Activated naive CD8-positive, alpha-beta T cell treated with anti-CD3 and anti-CD28 coated beads, Interleukin-2, amount 50 U/mL, for 16 hours (primary cell): ENCODE measurements around the gene CAPN1.
"Not testable (repeated sequence)": the region's sequence is repeated elsewhere in the genome, so short reads cannot be mapped to it uniquely, and the experiment has no call there.

ENCODE experiments used
- DNase-seq: peaks from one replicate; pipeline ENCODE4 v3.0.0-alpha.2; 2020; ENCODE audit warnings: low read depth, low spot score

CAPN1 gene

GRCh38 chr11:65181569-65182257 is at the start of gene CAPN1:
CAPN1 (plus strand) TSS chr11:65181928; CDS start chr11:65182702, 774 bp downstream.
- DNase-seq = peak; percentile 41

DNA sequence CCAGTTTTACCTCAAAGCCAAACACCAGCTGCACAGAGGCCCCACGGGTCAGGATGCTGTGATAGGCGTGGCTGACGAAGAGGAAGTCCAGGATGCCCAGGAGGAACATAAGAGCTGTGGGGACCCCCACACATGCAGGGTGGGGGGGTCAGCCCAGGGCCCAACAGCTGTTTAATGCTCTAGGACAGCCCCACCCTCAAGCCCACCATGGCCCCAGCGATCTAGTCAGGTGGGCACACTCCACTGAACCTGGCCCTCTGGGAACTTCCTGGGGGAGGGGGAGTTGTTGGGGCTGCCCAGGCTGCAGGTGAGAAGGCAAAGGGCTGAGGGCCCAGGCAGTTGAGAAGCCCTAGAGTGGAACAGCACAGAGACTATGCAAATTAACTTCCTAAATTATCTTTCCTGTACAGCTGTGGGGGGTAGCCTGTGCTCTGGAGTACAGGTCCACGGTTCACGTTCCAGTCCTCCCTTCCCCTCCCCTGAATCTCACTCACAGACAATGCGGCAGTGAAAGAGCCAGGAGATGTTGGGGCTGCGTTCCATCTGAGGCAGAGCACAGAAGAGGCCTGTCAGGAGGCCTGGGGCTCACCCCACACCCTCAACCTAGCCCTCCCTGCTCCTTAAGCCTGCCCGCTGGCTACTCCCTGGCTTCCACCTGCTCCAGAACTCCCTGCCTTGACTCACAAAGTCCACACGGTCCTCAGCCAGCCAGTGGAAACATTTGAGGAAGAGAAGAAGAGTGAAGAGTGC is 49.3 kb upstream of the CAPN1 start:
- no peak for DNase-seq

- DNase-seq = no peak
These were observed 48.6 kb upstream of the CAPN1 start for GRCh38 chr11:65132988-65133700.

- DNase-seq = no peak
These were observed 48.0 kb upstream of the CAPN1 start for GRCh38 chr11:65133724-65134123.

DNA sequence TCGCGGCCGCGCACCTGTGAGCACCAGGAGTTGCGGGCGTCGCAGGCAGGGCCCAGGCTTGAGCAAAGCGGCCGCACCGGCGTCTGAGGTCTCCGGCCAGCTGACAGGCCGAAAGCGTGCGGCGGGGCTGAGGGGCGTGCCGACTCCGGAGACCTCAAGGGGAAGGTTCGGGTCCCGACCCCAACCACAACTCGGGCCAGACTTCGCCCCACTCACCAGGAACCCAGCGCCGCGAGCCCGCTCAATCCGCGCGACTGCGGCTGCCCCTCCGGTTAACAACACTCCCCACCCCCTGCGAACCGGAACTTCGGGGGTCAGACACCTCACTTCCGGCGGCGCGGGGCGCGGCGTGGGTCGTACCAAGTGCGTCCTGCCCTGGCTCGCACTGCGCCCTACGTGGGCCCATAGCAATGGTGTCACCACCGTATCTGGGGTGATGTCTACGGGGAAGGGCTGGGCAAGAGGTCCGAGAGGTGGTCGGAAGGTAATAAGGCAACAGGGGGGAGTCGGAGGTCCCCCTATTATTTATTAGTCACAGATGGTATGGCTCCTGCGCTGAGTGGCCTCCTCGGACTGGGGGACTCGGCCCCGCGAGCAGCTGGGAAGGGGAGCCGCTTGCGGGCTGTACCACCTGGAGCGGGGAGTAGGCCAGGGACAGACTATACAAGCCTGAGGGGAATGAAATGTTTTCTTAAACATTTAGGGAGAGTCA is 47.3 kb upstream of the CAPN1 start, which contains the start of gene SYVN1:
Gene SYVN1, minus strand, starts transcription at position 280 of the 712 bp plus-strand sequence. CDS start 918 bp downstream, outside the sequence.
- DNase-seq = peak; percentile 84

DNA sequence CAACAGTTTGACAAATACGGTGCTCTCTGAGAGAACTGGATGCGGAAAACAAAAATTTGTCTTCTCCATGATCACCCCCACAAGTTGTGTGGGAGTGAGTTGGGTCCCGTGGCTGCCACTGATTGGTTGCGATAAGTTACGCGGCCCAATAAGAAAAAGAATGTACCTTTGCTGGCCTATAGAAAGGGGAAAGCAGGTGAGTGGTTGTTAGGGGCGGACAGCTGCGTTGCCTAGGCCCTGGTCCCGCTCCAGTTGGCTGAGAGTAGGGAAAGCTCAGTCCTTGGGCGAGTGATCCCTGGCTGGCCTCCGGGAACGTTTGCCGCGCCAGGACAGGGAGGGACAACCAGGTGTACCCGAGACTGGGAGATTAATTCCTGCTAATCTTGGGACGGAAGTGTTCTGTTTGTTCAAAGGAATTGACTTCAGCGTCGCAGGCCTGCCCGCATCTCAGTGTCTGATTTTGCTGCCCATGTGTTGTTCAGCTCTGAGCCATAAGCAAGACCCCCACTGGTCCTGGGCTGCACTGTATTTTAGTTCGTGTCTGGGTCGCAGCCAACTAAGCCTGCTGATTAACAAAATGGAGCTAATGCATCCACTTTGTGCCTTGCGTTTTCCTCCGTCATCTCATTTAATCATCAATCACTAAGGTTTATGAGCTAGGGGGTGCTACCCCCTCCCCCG is 46.6 kb upstream of the CAPN1 start:
- DNase-seq = peak; percentile 65

- DNase-seq = no peak
These were observed 46.0 kb upstream of the CAPN1 start for GRCh38 chr11:65135633-65136145.

- no peak for DNase-seq
These were observed 45.1 kb upstream of the CAPN1 start for GRCh38 chr11:65136515-65137096.

- DNase-seq = no peak
These were observed 39.7 kb upstream of the CAPN1 start for GRCh38 chr11:65141896-65142494.

- no peak for DNase-seq
These were observed 34.2 kb upstream of the CAPN1 start for GRCh38 chr11:65147352-65148075.

GRCh38 chr11:65148657-65149056 is 33.1 kb upstream of the CAPN1 start:
- no peak for DNase-seq

GRCh38 chr11:65150131-65150508 is 31.6 kb upstream of the CAPN1 start:
- not testable (repeated sequence) for DNase-seq

GRCh38 chr11:65150509-65151299 is 31.0 kb upstream of the CAPN1 start:
- DNase-seq = no peak

- no peak for DNase-seq
These were observed 30.3 kb upstream of the CAPN1 start for GRCh38 chr11:65151331-65151899.

DNA sequence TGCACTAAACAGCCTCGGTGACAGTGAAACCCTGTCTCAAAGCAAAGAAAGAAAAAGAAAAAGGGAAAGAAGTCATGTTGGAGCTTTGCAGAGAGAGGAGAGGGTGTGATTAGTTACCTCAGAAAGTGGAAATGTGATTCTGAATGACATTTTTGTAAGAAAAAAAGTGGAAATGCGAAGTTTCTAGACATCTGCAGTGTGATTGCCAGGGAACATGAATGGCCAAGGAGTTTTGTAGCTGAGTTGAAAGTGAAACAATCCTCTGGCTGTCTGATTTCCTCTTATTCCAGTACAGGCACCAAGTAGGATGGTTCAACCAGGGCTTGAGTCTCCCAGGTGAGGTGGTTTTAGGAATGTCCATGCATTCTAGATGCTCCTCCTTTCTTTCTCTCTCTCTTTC is 29.6 kb upstream of the CAPN1 start:
- DNase-seq = no peak

- DNase-seq = no peak
These were observed 25.5 kb upstream of the CAPN1 start for GRCh38 chr11:65156256-65156655.

DNA sequence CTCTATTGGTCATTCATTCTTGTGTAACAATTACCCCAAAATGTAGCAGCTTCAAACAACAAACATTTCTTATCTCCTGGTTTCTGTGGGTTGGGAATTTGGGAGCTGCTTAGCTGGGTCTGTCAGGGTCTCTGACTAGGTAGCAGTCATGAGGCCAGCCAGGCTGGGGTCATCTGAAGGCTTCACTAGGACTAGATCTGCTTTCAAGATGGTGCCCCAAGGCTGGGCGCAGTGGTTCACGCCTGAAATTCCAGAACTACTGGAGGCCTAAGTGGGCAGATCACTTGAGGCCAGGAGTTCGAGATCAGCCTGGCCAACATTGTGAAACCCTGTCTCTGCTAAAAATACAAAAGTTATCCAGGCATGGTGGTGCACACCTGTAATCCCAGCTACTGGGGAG is 24.8 kb upstream of the CAPN1 start:
- DNase-seq = no peak

GRCh38 chr11:65157336-65157735 is 24.4 kb upstream of the CAPN1 start:
- DNase-seq = no peak
